GM12878 (cell line): ENCODE results near the gene MUC12. TPM values are rescaled to one million over a fixed set of nuclear protein-coding genes. Genes with fewer than 3 reads are reported as not detected.
"Not testable (repeated sequence)": the region's sequence is repeated elsewhere in the genome, so short reads cannot be mapped to it uniquely, and the experiment has no call there.

Source experiments
- ATAC-seq: fragments of 200-7000 bp; cut with Tn5 transposase; 3 replicates; pipeline ENCODE4 v1.9.1; 2020; ENCODE audit warnings: mild to moderate bottlenecking, moderate library complexity
- BruUV-seq: library from RNA; stranded (reverse); fragments of 400-500 nt; replicated peaks from 2 replicates; lab custom pipeline; 2021; lab: Mats Ljungman, UMichigan
- CTCF ChIA-PET: fragments of 300-600 bp; sonication (Branson Sonifier 250); formaldehyde crosslinking; extraction: SDS; loops from one replicate; lab custom pipeline; 2021; ENCODE audit warnings: inconsistent platforms; lab: Yijun Ruan, JAX
- POLR2A ChIA-PET: fragments of 350-600 bp; formaldehyde crosslinking; extraction: SDS; loops from one replicate; lab custom pipeline; 2021; ENCODE audit warnings: inconsistent platforms; lab: Charles Lee
- RAD21 ChIA-PET: fragments of 300-600 bp; sonication (Branson Sonifier 250); formaldehyde crosslinking; loops from one replicate; lab custom pipeline; 2023; ENCODE audit warnings: antibody characterized with exemption; ENCODE audit not compliant: unreplicated experiment; lab: Charles Lee
- SMC1A ChIA-PET: fragments of 300-600 bp; sonication (Branson Sonifier 250); formaldehyde crosslinking; loops from one replicate; lab custom pipeline; 2023; ENCODE audit not compliant: unreplicated experiment, uncharacterized antibody; lab: Charles Lee
- DNase-seq: peaks from one replicate; pipeline ENCODE4 v3.0.0-alpha.2; 2011; ENCODE audit warnings: low read depth, low spot score
- FAIRE-seq: peaks from 3 replicates; lab custom pipeline; 2011; peaks lifted over from hg19 to GRCh38; lab: Jason Lieb, UNC
- H2AFZ ChIP-seq: 2 replicates; pipeline ENCODE4 v1.6.0; 2011; ENCODE audit warnings: low read depth, low read length, control low read depth; ENCODE audit not compliant: control insufficient read depth
- H3K27ac ChIP-seq: 2 replicates; pipeline ENCODE4 v1.5.1; 2011; ENCODE audit warnings: control low read depth; ENCODE audit not compliant: control insufficient read depth, insufficient read depth
- H3K27me3 ChIP-seq, 2 experiments: replicated peaks in 1 of 2; 2 replicates each; pipeline versions ENCODE4 v1.6.0 to v1.6.1; 2011; ENCODE audit warnings: low read length in 1 of 2; ENCODE audit not compliant: control insufficient read depth in 2 of 2, insufficient read depth in 2 of 2
- H3K36me3 ChIP-seq, 2 experiments: 2 replicates each; pipeline ENCODE4 v1.5.1; 2011; ENCODE audit warnings: low read length in 1 of 2; ENCODE audit not compliant: control insufficient read depth in 2 of 2, insufficient read depth in 2 of 2
- H3K4me1 ChIP-seq: 2 replicates; pipeline ENCODE4 v1.6.1; 2011; ENCODE audit warnings: mild to moderate bottlenecking, low read length, moderate library complexity, mixed read lengths; ENCODE audit not compliant: control insufficient read depth, insufficient read depth
- H3K4me2 ChIP-seq: 2 replicates; pipeline ENCODE4 v1.6.0; 2011; ENCODE audit warnings: control low read depth; ENCODE audit not compliant: control insufficient read depth, insufficient read depth
- H3K4me3 ChIP-seq: fragments of 200-600 bp; sonication (generic); 2 replicates; pipeline ENCODE4 v1.5.1; 2016
- H3K79me2 ChIP-seq: 2 replicates; pipeline ENCODE4 v1.6.0; 2011; ENCODE audit warnings: low read length; ENCODE audit not compliant: control insufficient read depth, insufficient read depth
- H3K9ac ChIP-seq: 2 replicates; pipeline ENCODE4 v1.8.0; 2011; ENCODE audit warnings: low read length, control low read depth, mixed read lengths; ENCODE audit not compliant: control insufficient read depth, insufficient read depth
- H3K9me3 ChIP-seq: replicated peaks from 3 replicates; pipeline ENCODE4 v1.5.1; 2011; ENCODE audit warnings: mild to moderate bottlenecking, low read length; ENCODE audit not compliant: control insufficient read depth, insufficient read depth
- H4K20me1 ChIP-seq: 2 replicates; pipeline ENCODE4 v1.6.0; 2011; ENCODE audit not compliant: control insufficient read depth, insufficient read depth
- CHD4 ChIP-seq: fragments of 200-600 bp; sonication (generic); IDR thresholded peaks from 2 replicates; pipeline ENCODE4 v1.6.1; 2016; ENCODE audit warnings: mild to moderate bottlenecking
- E2F8 ChIP-seq: fragments of 450-650 bp; IDR thresholded peaks from 2 replicates; pipeline ENCODE4 v1.6.1; 2018; ENCODE audit warnings: mild to moderate bottlenecking, low read depth, moderate library complexity; ENCODE audit not compliant: partially characterized antibody
- FOXK2 ChIP-seq: fragments of 450-650 bp; IDR thresholded peaks from 2 replicates; pipeline ENCODE4 v1.6.1; 2017; ENCODE audit warnings: mild to moderate bottlenecking, moderate library complexity
- IKZF1 ChIP-seq: fragments of 450-650 bp; conservative IDR thresholded peaks from 2 replicates; pipeline ENCODE4 v1.6.1; 2017; ENCODE audit warnings: antibody characterized with exemption, mild to moderate bottlenecking
- IRF4 ChIP-seq: IDR thresholded peaks from 2 replicates; pipeline ENCODE4 v1.6.1; 2011; ENCODE audit warnings: low read depth, low read length
- MTA2 ChIP-seq: fragments of 450-650 bp; IDR thresholded peaks from 2 replicates; pipeline ENCODE4 v1.6.1; 2016; ENCODE audit warnings: low read depth, mild to moderate bottlenecking, moderate library complexity
- SKIL ChIP-seq: fragments of 450-650 bp; IDR thresholded peaks from 2 replicates; pipeline ENCODE4 v1.6.1; 2017; ENCODE audit warnings: mild to moderate bottlenecking, low read depth, inconsistent platforms; ENCODE audit not compliant: poor library complexity, severe bottlenecking
- WGBS: methylation state at CpG from one replicate; pipeline ENCODE4 v1.1.6; 2016; ENCODE audit warnings: low lambda C conversion rate; ENCODE audit not compliant: insufficient replicate concordance, insufficient coverage; ENCODE audit errors: missing lambda C conversion rate; 5-methylcytosine and 5-hydroxymethylcytosine counted together
- in situ Hi-C: fragments of 300-500 bp; cut with MboI; formaldehyde crosslinking; loops from 9 replicates; pipeline ENCODE4 v1.14.3; 2018; ENCODE audit warnings: mixed read lengths
- intact Hi-C: fragments of 100-400 bp; cut with micrococcal nuclease; formaldehyde crosslinking; loops from one replicate; pipeline ENCODE4 v1.14.2; 2022; ENCODE audit not compliant: unreplicated experiment
- polyA plus RNA-seq, 11 experiments: library from polyadenylated mRNA; depleted of rRNA in 4 of 11; unstranded in 6 of 11; stranded (reverse) in 5 of 11; fragments of >200 nt; fragmentation: Nextera tagmentation in 4 of 11; fragmentation: Illumina TruSeq in 1 of 11; extraction: Ambion mirVana in 4 of 11; extraction: Trizol in 1 of 11; gene quantifications; 1 replicate in 1 of 11; 2 replicates in 10 of 11; pipeline versions ENCODE4 v1.2.1 to v1.2.3, GENCODE V29; 2011 to 2016; ENCODE audit warnings: inconsistent platforms in 2 of 11, missing spikeins in 2 of 11, low read depth in 1 of 11
- total RNA-seq, 4 experiments: library from RNA; depleted of rRNA in 3 of 4; stranded (reverse); fragments of >200 nt in 3 of 4; fragmentation: Illumina TruSeq in 1 of 4; extraction: Trizol in 1 of 4; gene quantifications; 2 replicates each; pipeline versions ENCODE4 v1.2.1 to v1.2.3, GENCODE V29; 2013 to 2021
- TF ChIP-seq, protein P1 (sequence below): IDR thresholded peaks from 2 replicates; pipeline ENCODE4 v1.6.1; 2012; ENCODE audit warnings: low read depth, low read length, improper control_type of control experiment

The MUC12 gene
- total and polyA plus RNA-seq, 10 of the 15 experiments (the other 5 are each of a cell fraction or from before 2014, with no cell fraction given), result 1.7 to 4.5 (median 2.6) TPM

GRCh38 chr7:100921039-100921438, 48.3 kb upstream of the MUC12 start (continued):
- TF ChIP-seq, protein P1, sequence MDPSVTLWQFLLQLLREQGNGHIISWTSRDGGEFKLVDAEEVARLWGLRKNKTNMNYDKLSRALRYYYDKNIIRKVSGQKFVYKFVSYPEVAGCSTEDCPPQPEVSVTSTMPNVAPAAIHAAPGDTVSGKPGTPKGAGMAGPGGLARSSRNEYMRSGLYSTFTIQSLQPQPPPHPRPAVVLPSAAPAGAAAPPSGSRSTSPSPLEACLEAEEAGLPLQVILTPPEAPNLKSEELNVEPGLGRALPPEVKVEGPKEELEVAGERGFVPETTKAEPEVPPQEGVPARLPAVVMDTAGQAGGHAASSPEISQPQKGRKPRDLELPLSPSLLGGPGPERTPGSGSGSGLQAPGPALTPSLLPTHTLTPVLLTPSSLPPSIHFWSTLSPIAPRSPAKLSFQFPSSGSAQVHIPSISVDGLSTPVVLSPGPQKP, result no peak
- no peak for TF ChIP-seq MTA2

DNA sequence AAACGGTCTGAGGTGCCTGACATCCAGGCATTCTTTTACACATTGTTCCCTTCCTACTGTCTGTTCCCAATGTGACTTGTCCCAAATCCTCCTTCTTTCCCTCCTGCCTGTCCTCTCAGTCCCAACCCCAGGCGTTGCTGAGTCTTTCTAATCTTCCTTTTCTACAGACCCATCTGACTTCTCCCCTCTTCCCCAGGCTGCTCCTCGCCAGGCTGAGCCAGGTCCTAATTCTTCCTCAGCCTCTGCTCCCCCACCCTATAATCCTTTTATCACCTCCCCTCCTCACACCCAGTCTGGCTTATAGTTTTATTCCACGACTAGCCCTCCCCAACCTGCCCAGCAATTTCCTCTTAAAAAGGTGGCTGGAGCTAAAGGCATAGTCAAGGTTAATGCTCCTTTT, 45.7 kb upstream of the MUC12 start:
- H3K4me2 ChIP-seq, H3K4me3 ChIP-seq, H3K9ac ChIP-seq, H3K9me3 ChIP-seq, SMC1A ChIA-PET, H4K20me1 ChIP-seq, H3K27me3 ChIP-seq, ATAC-seq, H2AFZ ChIP-seq, CTCF ChIA-PET, in situ Hi-C loops, DNase-seq, H3K4me1 ChIP-seq, H3K79me2 ChIP-seq, intact Hi-C loops, POLR2A ChIA-PET, BruUV-seq, FAIRE-seq, H3K27ac ChIP-seq, H3K36me3 ChIP-seq, RAD21 ChIA-PET: not testable (repeated sequence)
- WGBS, result 7% methylated on average over 4 of the region's 4 CpGs

GRCh38 chr7:100929808-100930174, 39.6 kb upstream of the MUC12 start:
- POLR2A ChIA-PET, result no interaction called here
- BruUV-seq, result no TSS peak
- TF ChIP-seq CHD4 (no peak), SKIL (no peak), E2F8 (no peak), FOXK2 (no peak), IKZF1 (no peak), IRF4 (no peak)
- TF ChIP-seq, protein P1, result no peak

More at GRCh38 chr7:100929808-100930174, 39.6 kb upstream of the MUC12 start:
- ATAC-seq, result no peak
- Histone ChIP-seq H4K20me1 (no peaks in the 10 kb centered on the region), H3K4me1 (no peaks in the 10 kb centered on the region), H3K27ac (no peak overlapping the region), H3K36me3 (no peaks in the 10 kb centered on the region), H3K9me3 (peaks cover 1% of the 10 kb centered on the region; the same call in 2 of the 3 replicates), H3K4me2 (no peak overlapping the region), H3K27me3 (no peaks in the 10 kb centered on the region; a peak in 1 of 4 replicates), H2AFZ (no peak overlapping the region), H3K4me3 (no peak overlapping the region), H3K9ac (no peak overlapping the region), H3K79me2 (no peaks in the 10 kb centered on the region)
- intact Hi-C loops, result no loop called here
- in situ Hi-C loops, result no loop called here
- ChIA-PET CTCF (no interaction called here), RAD21 (no interaction called here), SMC1A (no interaction called here)
- 41% methylated on average over 1 of the region's 1 CpG for WGBS
- no peak for FAIRE-seq
- DNase-seq, result no peak
